Loucy (cell line): Measurements from ENCODE around the gene PPP2R5C.
"Not testable (repeated sequence)": the region's sequence is repeated elsewhere in the genome, so short reads cannot be mapped to it uniquely, and the experiment has no call there.

Source experiments
- H2AFZ ChIP-seq: fragments of 200-600 bp; sonication (generic); 2 replicates; pipeline ENCODE4 v1.6.0; 2016; ENCODE audit warnings: antibody characterized with exemption, mild to moderate bottlenecking, low read length, moderate library complexity
- H3F3A ChIP-seq: fragments of 200-600 bp; 2 replicates; pipeline ENCODE4 v1.6.0; 2016; ENCODE audit warnings: antibody characterized with exemption, low read depth, mild to moderate bottlenecking
- H3K27me3 ChIP-seq: fragments of 200-600 bp; sonication (generic); 2 replicates; pipeline ENCODE4 v1.6.1; 2014; ENCODE audit warnings: low read length, mild to moderate bottlenecking; ENCODE audit not compliant: insufficient read depth, poor library complexity, severe bottlenecking
- H3K36me3 ChIP-seq: fragments of 200-600 bp; sonication (generic); 2 replicates; pipeline ENCODE4 v1.6.1; 2016; ENCODE audit warnings: low read length; ENCODE audit not compliant: insufficient read depth
- H3K4me1 ChIP-seq: fragments of 200-600 bp; sonication (generic); 2 replicates; pipeline ENCODE4 v1.5.1; 2014; ENCODE audit warnings: low read length, mild to moderate bottlenecking; ENCODE audit not compliant: insufficient read depth, poor library complexity, severe bottlenecking
- H3K4me2 ChIP-seq: fragments of 200-600 bp; sonication (generic); 2 replicates; pipeline ENCODE4 v1.6.0; 2014; ENCODE audit warnings: antibody characterized with exemption, low read length, low read depth, mild to moderate bottlenecking; ENCODE audit not compliant: poor library complexity, severe bottlenecking
- H3K4me3 ChIP-seq: fragments of 200-600 bp; sonication (generic); 2 replicates; pipeline ENCODE4 v1.5.1; 2014; ENCODE audit warnings: low read length, mild to moderate bottlenecking, mixed read lengths; ENCODE audit not compliant: poor library complexity, severe bottlenecking
- H3K79me2 ChIP-seq: fragments of 200-600 bp; sonication (generic); 2 replicates; pipeline ENCODE4 v1.6.1; 2014; ENCODE audit warnings: low read length; ENCODE audit not compliant: insufficient read depth
- H3K9ac ChIP-seq: fragments of 200-600 bp; sonication (generic); 2 replicates; pipeline ENCODE4 v1.6.0; 2014; ENCODE audit warnings: mild to moderate bottlenecking, low read depth, low read length, moderate library complexity; ENCODE audit not compliant: poor library complexity, severe bottlenecking
- H3K9me2 ChIP-seq: fragments of 200-600 bp; sonication (generic); replicated peaks from 2 replicates; pipeline ENCODE4 v1.6.1; 2016; ENCODE audit warnings: low read depth, low read length, mixed read lengths
- H3K9me3 ChIP-seq: fragments of 200-600 bp; sonication (generic); 2 replicates; pipeline ENCODE4 v1.6.1; 2014; ENCODE audit warnings: mild to moderate bottlenecking, antibody characterized with exemption, low read length, low read depth; ENCODE audit not compliant: insufficient read depth
- H4K20me1 ChIP-seq: fragments of 200-600 bp; sonication (generic); 2 replicates; pipeline ENCODE4 v1.6.0; 2014; ENCODE audit warnings: antibody characterized with exemption, low read length, mild to moderate bottlenecking; ENCODE audit not compliant: insufficient read depth, poor library complexity, severe bottlenecking
- CTCF ChIP-seq: fragments of 200-600 bp; sonication (generic); conservative IDR thresholded peaks from 2 replicates; pipeline ENCODE4 v1.5.1; 2014; ENCODE audit warnings: mild to moderate bottlenecking, antibody characterized with exemption, low read length
- EZH2phosphoT487 ChIP-seq: fragments of 200-600 bp; IDR thresholded peaks from 2 replicates; pipeline ENCODE4 v1.6.1; 2018; ENCODE audit warnings: antibody characterized with exemption, mild to moderate bottlenecking, moderate library complexity, borderline replicate concordance

The PPP2R5C gene

GRCh38 chr14:101968186-101968585 is 206.7 kb downstream of the PPP2R5C start:
- Histone ChIP-seq H3K4me1 (peaks cover 50% of the 10 kb centered on the region), H3F3A (no peaks in the 10 kb centered on the region), H3K79me2 (peaks cover 88% of the 10 kb centered on the region), H3K27me3 (peaks cover 4% of the 10 kb centered on the region), H3K36me3 (peaks cover 10% of the 10 kb centered on the region; the same call in 1 of the 2 replicates), H2AFZ (no peak overlapping the region), H3K9me3 (no peaks in the 10 kb centered on the region), H3K4me2 (peak overlapping the region; percentile 77), H3K9ac (peak overlapping the region; percentile 96), H3K9me2 (no peaks in the 10 kb centered on the region), H4K20me1 (peaks cover 79% of the 10 kb centered on the region), H3K4me3 (peak overlapping the region; percentile 87)
- TF ChIP-seq EZH2phosphoT487 (no peak), CTCF (no peak)

- H3K27me3 ChIP-seq: peaks cover 4% of the 10 kb centered on the region
- TF ChIP-seq EZH2phosphoT487 (no peak), CTCF (no peak)
- peaks cover 10% of the 10 kb centered on the region; the same call in 1 of the 2 replicates for H3K36me3 ChIP-seq
- peak overlapping the region; percentile 30 for H3K4me2 ChIP-seq
- peaks cover 44% of the 10 kb centered on the region for H3K4me1 ChIP-seq
- H4K20me1 ChIP-seq: peaks cover 92% of the 10 kb centered on the region
- peak overlapping the region; percentile 22 for H3K9ac ChIP-seq
- H3K4me3 ChIP-seq: peak overlapping the region; percentile 14
- H3K79me2 ChIP-seq: peaks cover 100% of the 10 kb centered on the region
- no peak overlapping the region for H2AFZ ChIP-seq
- H3F3A ChIP-seq: no peaks in the 10 kb centered on the region
- no peaks in the 10 kb centered on the region for H3K9me3 ChIP-seq
- H3K9me2 ChIP-seq: no peaks in the 10 kb centered on the region
These were observed 208.0 kb downstream of the PPP2R5C start for GRCh38 chr14:101969481-101969880.

GRCh38 chr14:101970830-101971400 is 209.4 kb downstream of the PPP2R5C start:
- Histone ChIP-seq H3K9ac (no peak overlapping the region), H3F3A (no peaks in the 10 kb centered on the region), H3K9me3 (no peaks in the 10 kb centered on the region), H3K4me2 (peak overlapping the region; percentile 53), H3K4me1 (peaks cover 44% of the 10 kb centered on the region), H2AFZ (no peak overlapping the region), H3K27me3 (no peaks in the 10 kb centered on the region), H3K9me2 (no peaks in the 10 kb centered on the region), H4K20me1 (peaks cover 93% of the 10 kb centered on the region), H3K36me3 (peaks cover 20% of the 10 kb centered on the region; the same call in 1 of the 2 replicates), H3K4me3 (no peak overlapping the region), H3K79me2 (peaks cover 96% of the 10 kb centered on the region)
- TF ChIP-seq CTCF: no peak
- TF ChIP-seq EZH2phosphoT487: no peak

- not testable (repeated sequence) for H3K27me3 ChIP-seq, H3K9me2 ChIP-seq, H3K9me3 ChIP-seq, H3K4me3 ChIP-seq, H3K9ac ChIP-seq, H2AFZ ChIP-seq, H3F3A ChIP-seq
- Histone ChIP-seq H3K4me2 (peak overlapping the region; percentile 53), H3K4me1 (peaks cover 38% of the 10 kb centered on the region), H4K20me1 (peaks cover 88% of the 10 kb centered on the region), H3K79me2 (peaks cover 90% of the 10 kb centered on the region), H3K36me3 (peaks cover 22% of the 10 kb centered on the region; the same call in 1 of the 2 replicates)
These were observed 209.9 kb downstream of the PPP2R5C start for GRCh38 chr14:101971458-101971857.
